DMS153 (cell line): ENCODE measurements around the gene ZNF236.
"Not testable (repeated sequence)": the region's sequence is repeated elsewhere in the genome, so short reads cannot be mapped to it uniquely, and the experiment has no call there.

Source experiments
- DNase-seq: peaks from one replicate; lab custom pipeline; 2025; lab: John Stamatoyannopoulos, UW

ZNF236 gene

GRCh38 chr18:76988827-76989646, 166.7 kb downstream of the ZNF236 start:
- DNase-seq = no peak

DNA sequence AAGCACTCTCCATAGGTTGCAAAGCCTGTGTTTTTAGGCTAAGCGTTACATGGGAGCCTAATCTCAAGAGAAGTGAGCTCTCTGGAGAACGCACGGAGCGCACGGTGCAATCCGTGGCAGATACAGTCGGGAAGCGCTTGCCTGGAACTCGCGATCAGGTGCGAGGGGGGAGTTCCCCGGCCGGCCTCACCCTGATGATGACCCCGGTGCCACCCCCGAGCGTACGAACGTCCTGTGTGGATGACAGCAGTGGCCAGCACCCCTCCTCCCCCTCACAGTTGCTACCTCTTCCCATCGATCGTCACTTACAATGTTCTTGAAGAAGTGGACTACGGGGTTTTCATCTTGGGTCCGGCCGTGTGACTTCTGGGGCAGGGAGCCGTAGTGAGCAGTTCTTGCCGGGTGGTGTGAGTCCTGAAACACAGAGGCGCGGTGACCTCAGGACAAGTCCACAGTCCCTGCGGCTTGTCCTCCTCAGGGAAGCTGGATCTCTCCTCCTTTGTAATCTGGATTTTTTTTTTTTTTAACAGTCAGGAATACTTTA, 167.4 kb downstream of the ZNF236 start:
- no peak for DNase-seq

- DNase-seq = not testable (repeated sequence)
Measured at GRCh38 chr18:76990343-76991020, 168.1 kb downstream of the ZNF236 start.

DNA sequence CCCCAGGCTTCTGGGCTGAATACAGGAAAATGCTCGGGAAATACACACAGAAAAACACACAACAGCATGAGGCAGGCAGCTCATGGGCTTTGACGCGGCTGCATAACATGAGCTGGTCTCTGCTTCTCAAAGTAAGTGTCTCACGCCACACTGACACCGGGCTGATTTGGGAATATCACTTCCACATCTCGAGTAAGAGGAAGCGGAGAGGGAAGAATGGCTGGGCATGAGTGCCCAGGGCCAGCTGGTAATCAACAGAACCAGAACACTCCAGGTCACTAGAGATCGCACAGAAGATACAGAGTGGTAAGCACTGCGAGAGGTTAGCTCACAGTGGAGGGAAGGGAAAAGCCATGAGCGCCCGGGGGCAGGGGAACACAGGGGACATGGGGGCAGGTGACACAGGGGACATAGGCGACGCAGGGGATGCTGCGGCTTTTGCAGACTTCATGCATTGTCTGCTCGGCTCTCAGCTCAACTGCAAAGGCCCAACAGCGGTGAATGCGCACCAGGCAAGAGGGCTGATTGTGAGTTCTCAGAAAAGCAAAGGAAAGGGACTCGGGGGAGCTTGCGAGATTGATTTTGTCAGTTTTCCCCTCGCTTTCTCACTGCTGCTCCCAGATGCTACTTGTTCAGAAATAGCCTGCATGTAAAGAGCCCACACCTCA, 168.8 kb downstream of the ZNF236 start:
- no peak for DNase-seq

DNA sequence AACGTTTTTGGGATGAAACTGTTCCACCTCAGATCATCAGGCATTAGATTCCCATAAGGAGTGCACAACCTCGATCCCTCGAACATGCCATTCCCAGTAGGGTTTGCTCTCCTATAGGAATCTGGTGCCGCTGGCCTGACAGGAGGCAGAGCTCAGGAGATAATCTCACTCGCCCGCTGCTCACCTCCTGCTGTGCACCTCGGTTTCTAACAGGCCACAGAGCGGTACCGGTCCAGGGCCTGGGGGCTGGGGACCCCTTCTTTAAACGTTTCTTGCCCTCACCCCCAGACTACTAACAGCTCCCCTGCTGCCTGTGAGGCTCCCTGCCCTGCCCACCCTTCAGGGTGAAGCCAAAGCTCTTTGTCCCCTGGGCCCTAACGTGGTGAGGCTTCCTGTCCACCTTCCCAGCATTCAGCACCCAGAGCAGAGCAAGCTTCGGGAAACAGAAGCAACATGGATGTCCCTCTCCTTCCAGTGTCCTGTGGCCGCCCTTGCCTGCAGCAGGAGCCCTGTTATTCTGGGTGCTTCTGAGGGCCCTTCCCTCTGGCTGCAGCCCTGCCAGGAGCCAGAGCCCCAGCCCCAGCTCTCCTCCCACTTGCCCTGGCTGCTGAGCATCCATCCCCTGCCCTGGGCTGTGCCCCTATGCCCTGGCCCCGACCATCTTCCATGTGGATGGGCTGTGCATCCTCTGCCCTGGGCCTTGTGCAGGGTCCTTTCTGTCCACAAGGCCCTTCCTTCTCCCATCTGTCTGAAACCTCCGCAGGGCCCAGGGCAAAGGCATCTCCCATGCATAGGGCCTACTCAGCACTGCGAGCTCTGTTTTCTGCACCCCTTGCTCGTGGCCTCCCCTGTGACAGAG, 170.1 kb downstream of the ZNF236 start:
- no peak for DNase-seq

- no peak for DNase-seq
Measured at GRCh38 chr18:76993085-76993382, 170.7 kb downstream of the ZNF236 start.

GRCh38 chr18:76993573-76993972, 171.2 kb downstream of the ZNF236 start:
- no peak for DNase-seq

GRCh38 chr18:76994086-76994654, 171.8 kb downstream of the ZNF236 start:
- no peak for DNase-seq

GRCh38 chr18:76995896-76996295, 173.5 kb downstream of the ZNF236 start:
- no peak for DNase-seq

- no peak for DNase-seq
Measured at GRCh38 chr18:76996429-76996828, 174.1 kb downstream of the ZNF236 start.

GRCh38 chr18:76997951-76998808, 175.8 kb downstream of the ZNF236 start:
- DNase-seq = no peak

- no peak for DNase-seq
Measured at GRCh38 chr18:76999077-76999476, 176.7 kb downstream of the ZNF236 start.

GRCh38 chr18:77000527-77000926, 178.2 kb downstream of the ZNF236 start:
- no peak for DNase-seq

- DNase-seq = no peak
Measured at GRCh38 chr18:77001041-77001440, 178.7 kb downstream of the ZNF236 start.

- DNase-seq = no peak
Measured at GRCh38 chr18:77001979-77002378, 179.6 kb downstream of the ZNF236 start.

DNA sequence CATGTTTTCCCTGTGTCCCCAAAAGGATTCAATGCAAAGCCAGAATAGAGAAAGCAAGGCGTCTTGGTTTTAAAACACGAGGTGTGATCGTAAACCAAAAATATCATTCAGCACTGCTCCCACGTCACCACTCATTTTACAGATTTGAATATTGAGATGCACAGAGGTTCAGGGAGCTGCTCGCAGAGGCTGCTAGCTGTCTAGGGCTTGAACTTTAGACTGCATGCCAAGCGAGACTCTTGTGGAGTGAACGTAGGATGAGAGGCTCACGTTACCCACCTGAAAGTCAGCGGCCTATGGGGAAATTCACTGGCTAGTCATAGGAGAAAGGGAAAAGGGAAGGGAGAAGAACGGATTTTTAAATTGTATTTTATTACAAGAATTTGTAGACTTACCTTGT, 180.1 kb downstream of the ZNF236 start:
- no peak for DNase-seq

DNA sequence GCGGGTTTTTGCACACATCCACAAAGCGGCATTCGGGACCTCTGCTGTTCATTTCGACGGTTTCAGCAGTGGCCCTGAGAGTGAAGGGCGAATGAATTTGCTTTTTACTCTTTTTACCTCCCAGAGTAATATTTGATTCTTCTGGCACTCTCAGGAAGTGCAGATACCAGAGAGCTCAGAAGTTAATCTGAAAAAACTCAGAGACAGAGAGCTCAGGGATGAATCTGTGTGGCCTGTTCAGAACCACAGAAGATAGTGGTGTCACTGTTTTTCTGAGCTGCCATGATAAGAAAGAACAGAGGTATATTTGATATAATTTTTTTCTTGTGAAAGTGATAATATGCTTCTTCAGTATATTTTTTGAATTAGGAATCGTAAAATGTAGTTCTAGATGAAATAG, 181.0 kb downstream of the ZNF236 start:
- no peak for DNase-seq

- DNase-seq = no peak
Measured at GRCh38 chr18:77004555-77005380, 182.4 kb downstream of the ZNF236 start.

- no peak for DNase-seq
Measured at GRCh38 chr18:77005651-77006195, 183.4 kb downstream of the ZNF236 start.
